H9 (cell line): ENCODE results near the gene FAM200B. TPM values are rescaled to one million over a fixed set of nuclear protein-coding genes. Genes with fewer than 3 reads are reported as not detected.
"Not testable (repeated sequence)": the region's sequence is repeated elsewhere in the genome, so short reads cannot be mapped to it uniquely, and the experiment has no call there.

Experiments
- DNase-seq: peaks from one replicate; pipeline ENCODE4 v3.0.0-alpha.2; 2017
- H2AFZ ChIP-seq: one replicate; pipeline ENCODE4 v1.6.1; 2013; ENCODE audit warnings: mild to moderate bottlenecking, low read length, control low read depth, moderate library complexity
- H2AK5ac ChIP-seq: 2 replicates; pipeline ENCODE4 v1.6.1; 2013; ENCODE audit warnings: low read length, control low read depth, mixed read lengths; ENCODE audit not compliant: insufficient read length
- H2BK120ac ChIP-seq: one replicate; pipeline ENCODE4 v1.6.1; 2013; ENCODE audit warnings: low read depth, mild to moderate bottlenecking, low read length, control low read depth, inconsistent platforms; ENCODE audit not compliant: poor library complexity, severe bottlenecking
- H2BK12ac ChIP-seq: 2 replicates; pipeline ENCODE4 v1.6.1; 2013; ENCODE audit warnings: low read length, control low read depth, mixed read lengths, low read depth; ENCODE audit not compliant: insufficient read length
- H2BK15ac ChIP-seq: 2 replicates; pipeline ENCODE4 v1.6.1; 2013; ENCODE audit warnings: low read depth, low read length, control low read depth
- H2BK20ac ChIP-seq: one replicate; pipeline ENCODE4 v1.6.1; 2013; ENCODE audit warnings: low read depth, mild to moderate bottlenecking, low read length, control low read depth, inconsistent platforms; ENCODE audit not compliant: poor library complexity, severe bottlenecking
- H2BK5ac ChIP-seq: 2 replicates; pipeline ENCODE4 v1.6.1; 2013; ENCODE audit warnings: low read length, control low read depth, mixed read lengths; ENCODE audit not compliant: insufficient read length
- H3K14ac ChIP-seq: 2 replicates; pipeline ENCODE4 v1.6.1; 2013; ENCODE audit warnings: low read length, control low read depth; ENCODE audit not compliant: insufficient read depth
- H3K18ac ChIP-seq: 2 replicates; pipeline ENCODE4 v1.6.1; 2013; ENCODE audit warnings: low read depth, mild to moderate bottlenecking, mixed read lengths, low read length, control low read depth; ENCODE audit not compliant: insufficient read length
- H3K23ac ChIP-seq: 2 replicates; pipeline ENCODE4 v1.6.1; 2013; ENCODE audit warnings: low read length, control low read depth, mixed read lengths, low read depth; ENCODE audit not compliant: insufficient read length
- H3K23me2 ChIP-seq: 2 replicates; pipeline ENCODE4 v1.6.1; 2013; ENCODE audit warnings: low read depth, mild to moderate bottlenecking, mixed read lengths, low read length, control low read depth; ENCODE audit not compliant: insufficient read length, poor library complexity, severe bottlenecking
- H3K27ac ChIP-seq: 2 replicates; pipeline ENCODE4 v1.5.1; 2013; ENCODE audit warnings: low read length, control low read depth, mixed read lengths, low read depth; ENCODE audit not compliant: insufficient read length
- H3K27me3 ChIP-seq: 2 replicates; pipeline ENCODE4 v1.6.1; 2013; ENCODE audit warnings: low read length, control low read depth, inconsistent platforms; ENCODE audit not compliant: insufficient read depth
- H3K4ac ChIP-seq: 2 replicates; pipeline ENCODE4 v1.6.1; 2013; ENCODE audit warnings: low read depth, mild to moderate bottlenecking, control low read depth, inconsistent platforms, low read length, moderate library complexity
- H3K4me1 ChIP-seq: 2 replicates; pipeline ENCODE4 v1.6.1; 2013; ENCODE audit warnings: low read length, control low read depth, inconsistent platforms; ENCODE audit not compliant: insufficient read depth
- H3K4me2 ChIP-seq: 2 replicates; pipeline ENCODE4 v1.6.1; 2013; ENCODE audit warnings: low read length, control low read depth, mixed read lengths; ENCODE audit not compliant: insufficient read length, insufficient read depth
- H3K56ac ChIP-seq: 2 replicates; pipeline ENCODE4 v1.6.1; 2013; ENCODE audit warnings: low read depth, mild to moderate bottlenecking, mixed read lengths, low read length, control low read depth; ENCODE audit not compliant: insufficient read length
- H3K79me1 ChIP-seq: 2 replicates; pipeline ENCODE4 v1.6.1; 2013; ENCODE audit warnings: low read depth, mild to moderate bottlenecking, moderate library complexity, low read length, control low read depth, inconsistent platforms; ENCODE audit not compliant: insufficient read depth, poor library complexity, severe bottlenecking
- H3K79me2 ChIP-seq: 2 replicates; pipeline ENCODE4 v1.6.1; 2013; ENCODE audit warnings: low read length, control low read depth, inconsistent platforms; ENCODE audit not compliant: insufficient read depth
- H3K9ac ChIP-seq: 2 replicates; pipeline ENCODE4 v1.6.1; 2013; ENCODE audit warnings: low read length, control low read depth, mixed read lengths; ENCODE audit not compliant: insufficient read length; ENCODE audit errors: extremely low read depth
- H3K9me3 ChIP-seq: one replicate; pipeline ENCODE4 v1.6.1; 2013; ENCODE audit warnings: low read depth, low read length, inconsistent platforms; ENCODE audit not compliant: control insufficient read depth
- H3T11ph ChIP-seq: one replicate; pipeline ENCODE4 v1.6.1; 2013; ENCODE audit warnings: mild to moderate bottlenecking, low read length, control low read depth, inconsistent platforms
- H4K20me1 ChIP-seq: one replicate; pipeline ENCODE4 v1.6.1; 2013; ENCODE audit not compliant: control insufficient read depth, insufficient read length, insufficient read depth
- H4K5ac ChIP-seq: 2 replicates; pipeline ENCODE4 v1.6.1; 2013; ENCODE audit warnings: low read depth, mild to moderate bottlenecking, mixed read lengths, low read length, control low read depth; ENCODE audit not compliant: insufficient read length
- H4K8ac ChIP-seq: replicated peaks from 2 replicates; pipeline ENCODE4 v1.6.1; 2013; ENCODE audit warnings: low read length, control low read depth, mixed read lengths, low read depth; ENCODE audit not compliant: insufficient read length
- H4K91ac ChIP-seq: 2 replicates; pipeline ENCODE4 v1.6.1; 2013; ENCODE audit warnings: low read depth, mild to moderate bottlenecking, moderate library complexity, mixed read lengths, low read length, control low read depth; ENCODE audit not compliant: insufficient read length
- H3K27ac Mint-ChIP-seq, 3 experiments: 2 replicates in 2 of 3; 3 replicates in 1 of 3; pipeline ENCODE4 v1.8.0; 2020 to 2021; ENCODE audit warnings: mixed read lengths in 3 of 3, mild to moderate bottlenecking in 1 of 3, moderate library complexity in 1 of 3
- H3K27me3 Mint-ChIP-seq: 2 replicates; pipeline ENCODE4 v1.8.0; 2021; ENCODE audit warnings: low read depth, mild to moderate bottlenecking, moderate library complexity, mixed read lengths
- H3K36me3 Mint-ChIP-seq, 3 experiments: 2 replicates in 2 of 3; 3 replicates in 1 of 3; pipeline ENCODE4 v1.8.0; 2020 to 2021; ENCODE audit warnings: low read depth in 3 of 3, mixed read lengths in 3 of 3; ENCODE audit not compliant: insufficient read depth in 1 of 3
- H3K4me1 Mint-ChIP-seq, 2 experiments: 2 replicates each; pipeline ENCODE4 v1.8.0; 2020; ENCODE audit warnings: mixed read lengths in 2 of 2
- H3K4me3 Mint-ChIP-seq, 2 experiments: 2 replicates in 1 of 2; 3 replicates in 1 of 2; pipeline ENCODE4 v1.8.0; 2020 to 2021; ENCODE audit warnings: mild to moderate bottlenecking in 2 of 2, mixed read lengths in 2 of 2, moderate library complexity in 1 of 2
- H3K9me3 Mint-ChIP-seq, 2 experiments: 2 replicates in 1 of 2; 3 replicates in 1 of 2; pipeline ENCODE4 v1.8.0; 2020; ENCODE audit warnings: mild to moderate bottlenecking in 2 of 2, mixed read lengths in 2 of 2, moderate library complexity in 1 of 2
- WGBS: extraction: QIAGEN DNeasy Blood & Tissue Kit; methylation state at CpG from one replicate; pipeline ENCODE4 v1.1.7; 2013; ENCODE audit warnings: missing lambda C conversion rate, low lambda C conversion rate, mixed read lengths; ENCODE audit not compliant: insufficient read length; ENCODE audit errors: extremely low coverage; 5-methylcytosine and 5-hydroxymethylcytosine counted together
- total RNA-seq: library from RNA; stranded (reverse); gene quantifications from 2 replicates; pipeline ENCODE4 v1.2.1, GENCODE V29; 2021
- TF ChIP-seq, protein P1 (sequence below): fragments of 200-600 bp; sonication (generic); conservative IDR thresholded peaks from 3 replicates; pipeline ENCODE4 v1.8.0; 2021; ENCODE audit warnings: antibody characterized with exemption, mild to moderate bottlenecking

FAM200B gene
- total RNA-seq, 1 experiment from 2014 or later = 19.6 TPM

DNA sequence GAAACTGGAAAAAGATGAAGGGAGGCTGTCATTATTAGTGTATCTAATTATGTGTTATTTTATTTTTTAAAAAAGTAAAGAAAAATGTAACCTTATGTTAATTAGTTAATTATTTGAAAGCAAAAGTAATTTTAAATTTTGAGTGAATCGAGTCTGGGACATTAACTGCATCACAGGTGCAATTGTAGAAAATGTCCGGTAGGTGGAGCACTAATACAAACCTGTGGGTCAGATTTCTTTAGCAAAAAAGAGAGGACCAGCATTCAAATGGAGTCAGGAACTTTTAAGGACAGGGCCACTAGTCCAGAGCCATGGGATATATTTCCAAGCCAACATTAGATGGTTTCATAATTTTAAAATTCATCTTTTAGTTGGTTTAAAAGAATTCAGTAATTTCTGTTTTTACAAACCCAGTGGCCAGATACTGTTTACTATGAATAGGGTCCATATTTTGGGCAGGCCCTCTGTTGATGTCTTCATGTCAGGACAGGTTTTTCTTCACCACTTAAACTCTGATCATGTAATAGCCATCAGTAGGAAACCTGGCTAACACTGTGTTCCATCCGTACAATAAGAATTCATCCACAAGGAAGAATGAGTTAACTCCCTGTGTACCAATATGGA lies 48.4 kb downstream of the FAM200B start:
- H3K4me3 Mint-ChIP-seq = no peak overlapping the region
- no peaks in the 10 kb centered on the region for H3K4me1 Mint-ChIP-seq
- peaks cover 3% of the 10 kb centered on the region for H3K9me3 ChIP-seq
- H4K5ac ChIP-seq = no peak overlapping the region
- no peak overlapping the region for H2BK120ac ChIP-seq
- peaks cover 4 to 5% of the 10 kb centered on the region in 2 experiments; a peak in 3 of 5 replicates for H3K9me3 Mint-ChIP-seq
- no peak overlapping the region for H3K18ac ChIP-seq
- no peaks in the 10 kb centered on the region for H3K27me3 ChIP-seq
- H3K79me2 ChIP-seq = no peaks in the 10 kb centered on the region
- no peak overlapping the region for H2BK20ac ChIP-seq
- no peaks in the 10 kb centered on the region for H4K20me1 ChIP-seq
- TF ChIP-seq, protein P1, sequence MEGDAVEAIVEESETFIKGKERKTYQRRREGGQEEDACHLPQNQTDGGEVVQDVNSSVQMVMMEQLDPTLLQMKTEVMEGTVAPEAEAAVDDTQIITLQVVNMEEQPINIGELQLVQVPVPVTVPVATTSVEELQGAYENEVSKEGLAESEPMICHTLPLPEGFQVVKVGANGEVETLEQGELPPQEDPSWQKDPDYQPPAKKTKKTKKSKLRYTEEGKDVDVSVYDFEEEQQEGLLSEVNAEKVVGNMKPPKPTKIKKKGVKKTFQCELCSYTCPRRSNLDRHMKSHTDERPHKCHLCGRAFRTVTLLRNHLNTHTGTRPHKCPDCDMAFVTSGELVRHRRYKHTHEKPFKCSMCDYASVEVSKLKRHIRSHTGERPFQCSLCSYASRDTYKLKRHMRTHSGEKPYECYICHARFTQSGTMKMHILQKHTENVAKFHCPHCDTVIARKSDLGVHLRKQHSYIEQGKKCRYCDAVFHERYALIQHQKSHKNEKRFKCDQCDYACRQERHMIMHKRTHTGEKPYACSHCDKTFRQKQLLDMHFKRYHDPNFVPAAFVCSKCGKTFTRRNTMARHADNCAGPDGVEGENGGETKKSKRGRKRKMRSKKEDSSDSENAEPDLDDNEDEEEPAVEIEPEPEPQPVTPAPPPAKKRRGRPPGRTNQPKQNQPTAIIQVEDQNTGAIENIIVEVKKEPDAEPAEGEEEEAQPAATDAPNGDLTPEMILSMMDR = peak; percentile 84
- H3K23ac ChIP-seq = no peak overlapping the region
- peaks cover 0 to 2% (median 0%) of the 10 kb centered on the region in 3 experiments; a peak in 2 of 7 replicates for H3K36me3 Mint-ChIP-seq
- no peak overlapping the region for H3K4me2 ChIP-seq
- no peak overlapping the region for H3K9ac ChIP-seq
- H3K23me2 ChIP-seq = no peaks in the 10 kb centered on the region
- no peaks in the 10 kb centered on the region for H3K79me1 ChIP-seq
- H3K56ac ChIP-seq = no peak overlapping the region
- H2BK15ac ChIP-seq = no peak overlapping the region
- no peaks in the 10 kb centered on the region for H3K27me3 Mint-ChIP-seq
- H3K27ac ChIP-seq = no peak overlapping the region
- H4K91ac ChIP-seq = no peak overlapping the region
- no peak overlapping the region for H2BK12ac ChIP-seq
- no peaks in the 10 kb centered on the region for H3K4me1 ChIP-seq
- H2BK5ac ChIP-seq = no peak overlapping the region
- no peak overlapping the region for H3K14ac ChIP-seq
- WGBS = no CpG with 5 or more reads among the region's 3 CpGs
- H2AK5ac ChIP-seq = no peak overlapping the region
- no peak overlapping the region for H3T11ph ChIP-seq
- no peak for DNase-seq
- no peak overlapping the region for H4K8ac ChIP-seq
- no peak overlapping the region for H3K4ac ChIP-seq
- no peak overlapping the region for H2AFZ ChIP-seq
- H3K27ac Mint-ChIP-seq = no peak overlapping the region

DNA sequence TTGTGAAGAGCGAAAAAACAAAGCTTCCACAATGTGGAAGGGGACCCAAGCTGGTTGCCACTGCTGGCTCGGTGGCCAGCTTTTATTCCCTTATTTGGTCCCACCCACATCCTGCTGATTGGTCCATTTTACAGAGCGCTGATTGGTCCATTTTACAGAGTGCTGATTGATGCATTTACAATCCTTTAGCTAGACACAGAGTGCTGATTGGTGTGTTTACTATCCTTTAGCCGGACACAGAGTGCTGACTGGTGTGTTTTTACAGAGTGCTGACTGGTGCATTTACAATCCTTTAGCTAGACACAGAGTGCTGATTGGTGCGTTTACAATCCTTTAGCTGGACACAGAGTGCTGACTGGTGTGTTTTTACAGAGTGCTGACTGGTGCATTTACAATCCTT lies 51.4 kb downstream of the FAM200B start:
- not testable (repeated sequence) for H3K27ac Mint-ChIP-seq, H2BK12ac ChIP-seq, H3K4me2 ChIP-seq, H4K5ac ChIP-seq, H3K27me3 Mint-ChIP-seq, H4K8ac ChIP-seq, H4K20me1 ChIP-seq, H3K4me1 Mint-ChIP-seq, H3K9me3 ChIP-seq, H3K27me3 ChIP-seq, H2BK5ac ChIP-seq, H3K36me3 Mint-ChIP-seq, H3K4ac ChIP-seq, H3K23ac ChIP-seq, DNase-seq, H3K9me3 Mint-ChIP-seq, H2BK20ac ChIP-seq, H3K79me2 ChIP-seq, H3K23me2 ChIP-seq, H2BK15ac ChIP-seq, H3K4me3 Mint-ChIP-seq, H3K14ac ChIP-seq, H2AK5ac ChIP-seq, H2BK120ac ChIP-seq, H3K9ac ChIP-seq, H3K79me1 ChIP-seq, H2AFZ ChIP-seq, H3K56ac ChIP-seq, H3T11ph ChIP-seq, H4K91ac ChIP-seq, H3K4me1 ChIP-seq, H3K27ac ChIP-seq, H3K18ac ChIP-seq
- WGBS = no CpG with 5 or more reads among the region's 5 CpGs
